Inferior parietal cortex (tissue), 1 donor: ENCODE measurements around the gene RBAK.
A peak's percentile ranks its signal among the peaks of the same experiment; 100 is the strongest.
"Not testable (repeated sequence)": the region's sequence is repeated elsewhere in the genome, so short reads cannot be mapped to it uniquely, and the experiment has no call there.

Source experiments
- DNase-seq: peaks from one replicate; pipeline ENCODE4 v3.0.0-alpha.2; 2016; ENCODE audit errors: extremely low spot score

The RBAK gene

DNA sequence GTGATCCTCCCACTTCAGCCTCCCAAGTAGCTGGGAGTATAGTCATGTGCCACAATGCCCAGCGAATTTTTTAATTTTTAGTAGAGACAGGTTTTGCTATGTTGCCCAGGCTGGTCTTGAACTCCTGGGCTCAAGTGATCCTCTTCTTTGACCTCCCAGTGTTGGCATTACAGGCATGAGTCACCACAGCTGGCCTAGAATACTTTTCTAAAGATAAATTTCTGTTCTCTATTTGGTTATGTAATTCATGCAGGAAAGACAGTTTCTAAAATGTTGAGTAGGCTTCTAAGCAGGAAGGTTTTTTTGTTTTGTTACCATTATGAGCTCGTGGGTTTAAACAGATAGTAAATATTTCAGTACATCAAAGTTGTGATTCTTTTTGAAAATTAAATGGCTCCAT lies 5.0 kb downstream of the RBAK start:
- DNase-seq: no peak

DNA sequence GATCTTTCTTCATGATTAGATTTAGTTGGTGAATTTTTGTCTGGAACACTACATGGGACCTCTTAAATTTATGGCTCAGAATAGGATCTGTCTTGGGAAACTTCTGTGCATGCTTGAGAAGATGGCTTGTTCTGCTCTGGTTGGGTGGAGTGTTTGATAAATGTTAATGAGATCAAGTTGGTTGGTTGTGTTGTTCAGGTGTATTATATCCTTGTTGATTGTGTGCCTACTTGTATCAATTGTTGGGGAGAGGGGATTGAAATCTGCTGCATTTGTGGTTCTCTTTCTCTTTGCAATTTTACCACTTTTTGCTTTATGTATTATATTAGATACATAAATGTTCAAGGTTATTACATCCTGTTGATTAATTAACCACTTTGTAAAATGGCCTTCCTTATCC lies 6.1 kb downstream of the RBAK start:
- DNase-seq: not testable (repeated sequence)

- DNase-seq: no peak
Observed at GRCh38 chr7:5053175-5053574, 7.5 kb downstream of the RBAK start.

GRCh38 chr7:5063698-5064097 lies 18.0 kb downstream of the RBAK start:
- no peak for DNase-seq

- no peak for DNase-seq
Observed at GRCh38 chr7:5064391-5065106, 18.9 kb downstream of the RBAK start.

- no peak for DNase-seq
Observed at GRCh38 chr7:5065107-5065407, 19.4 kb downstream of the RBAK start.

DNA sequence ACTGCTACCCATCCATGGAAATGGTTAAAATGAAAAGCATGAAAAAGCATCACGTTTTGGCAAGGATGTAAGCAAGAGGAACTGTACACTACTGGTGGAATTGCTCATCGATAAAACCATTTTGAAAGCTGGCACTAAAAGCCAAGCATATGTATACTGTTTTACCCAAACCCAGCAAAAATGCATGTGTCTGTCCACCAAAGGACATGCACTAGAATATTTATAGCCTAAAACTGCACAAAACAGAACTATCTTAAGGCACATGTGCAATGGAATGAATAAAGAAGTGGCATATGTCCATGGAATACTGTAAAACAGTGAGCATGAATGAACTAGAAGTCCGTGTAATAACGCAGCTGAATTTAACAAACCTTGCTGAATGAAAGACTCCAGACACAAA lies 22.9 kb downstream of the RBAK start:
- DNase-seq: no peak

GRCh38 chr7:5070206-5070605 lies 24.5 kb downstream of the RBAK start:
- no peak for DNase-seq

DNA sequence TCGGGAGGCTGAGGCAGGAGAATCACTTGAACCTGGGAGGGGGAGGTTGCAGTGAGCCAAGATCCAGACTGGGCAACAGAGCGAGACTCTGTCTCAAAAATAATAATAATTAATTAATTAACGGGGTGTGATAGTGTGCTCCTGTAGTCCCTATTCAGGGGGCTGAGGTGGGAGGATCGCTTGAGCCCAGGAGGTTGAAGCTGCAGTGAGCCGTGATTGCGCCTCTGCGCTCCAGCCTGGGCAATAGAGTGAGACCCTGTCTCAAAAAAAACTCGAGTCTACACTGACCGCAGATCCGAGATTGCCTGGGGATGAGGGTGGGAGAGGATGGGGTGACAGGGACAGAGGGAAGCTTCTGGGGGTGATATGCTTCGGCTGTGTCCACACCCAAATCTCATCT lies 29.5 kb downstream of the RBAK start:
- DNase-seq: not testable (repeated sequence)

DNA sequence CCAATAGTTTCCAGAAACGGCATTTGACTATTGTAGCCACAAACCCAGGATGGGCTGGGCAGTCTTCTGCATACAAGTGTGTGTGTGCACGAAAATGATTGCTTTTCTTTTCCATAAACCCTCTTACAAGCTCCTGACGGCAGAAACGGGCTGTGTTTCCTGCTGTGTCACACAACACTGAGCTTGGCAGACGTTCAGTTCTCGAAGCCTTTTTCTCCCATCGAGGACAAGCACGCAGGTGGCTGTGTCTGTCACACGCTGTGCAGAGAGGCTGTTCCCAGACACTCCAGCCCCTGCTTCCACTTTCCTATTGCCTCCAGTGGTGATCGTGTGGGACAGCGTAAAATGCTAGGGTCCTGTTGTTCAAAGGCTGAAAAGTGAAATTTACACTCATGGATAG lies 32.1 kb downstream of the RBAK start:
- DNase-seq: peak; percentile 21

- no peak for DNase-seq
Observed at GRCh38 chr7:5082806-5083205, 37.1 kb downstream of the RBAK start.

DNA sequence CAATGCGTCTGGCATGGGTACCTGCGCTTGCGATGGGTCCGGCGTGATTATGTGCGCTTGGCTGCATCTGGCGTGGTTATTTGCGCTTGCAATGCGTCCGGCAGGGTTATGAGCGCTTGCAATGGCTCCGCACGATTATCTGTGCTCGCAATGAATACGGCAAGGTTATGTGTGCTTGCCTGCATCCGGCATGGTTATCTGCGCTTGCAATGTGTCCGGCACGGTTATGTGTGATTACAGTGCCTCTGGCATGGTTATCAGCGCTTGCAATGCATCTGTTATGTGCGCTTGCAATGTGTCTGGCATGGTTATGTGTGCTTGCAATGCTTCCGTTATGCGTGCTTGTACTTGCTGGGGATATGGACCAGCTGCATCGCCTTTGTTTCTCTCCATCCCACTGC lies 37.7 kb downstream of the RBAK start:
- no peak for DNase-seq

DNA sequence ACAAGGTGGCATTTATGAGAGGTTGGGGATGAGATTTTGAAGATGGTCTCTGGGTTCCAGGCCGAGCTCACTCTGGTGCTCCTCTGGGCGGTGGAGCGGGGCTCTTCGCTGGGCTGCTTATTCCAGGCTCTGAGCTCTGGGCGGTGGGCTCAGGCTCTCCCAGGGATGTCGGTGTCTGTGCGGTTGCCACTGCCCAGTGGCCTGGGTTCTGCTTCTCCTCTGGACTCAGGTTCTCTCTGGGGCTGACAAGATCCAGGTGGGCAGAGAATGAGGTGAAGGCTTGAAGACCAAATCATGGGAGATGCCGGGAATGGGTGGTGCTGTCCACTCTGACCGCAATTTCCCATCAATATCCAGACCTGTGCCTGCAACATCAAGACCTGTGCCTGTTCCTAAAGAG lies 40.6 kb downstream of the RBAK start:
- no peak for DNase-seq

DNA sequence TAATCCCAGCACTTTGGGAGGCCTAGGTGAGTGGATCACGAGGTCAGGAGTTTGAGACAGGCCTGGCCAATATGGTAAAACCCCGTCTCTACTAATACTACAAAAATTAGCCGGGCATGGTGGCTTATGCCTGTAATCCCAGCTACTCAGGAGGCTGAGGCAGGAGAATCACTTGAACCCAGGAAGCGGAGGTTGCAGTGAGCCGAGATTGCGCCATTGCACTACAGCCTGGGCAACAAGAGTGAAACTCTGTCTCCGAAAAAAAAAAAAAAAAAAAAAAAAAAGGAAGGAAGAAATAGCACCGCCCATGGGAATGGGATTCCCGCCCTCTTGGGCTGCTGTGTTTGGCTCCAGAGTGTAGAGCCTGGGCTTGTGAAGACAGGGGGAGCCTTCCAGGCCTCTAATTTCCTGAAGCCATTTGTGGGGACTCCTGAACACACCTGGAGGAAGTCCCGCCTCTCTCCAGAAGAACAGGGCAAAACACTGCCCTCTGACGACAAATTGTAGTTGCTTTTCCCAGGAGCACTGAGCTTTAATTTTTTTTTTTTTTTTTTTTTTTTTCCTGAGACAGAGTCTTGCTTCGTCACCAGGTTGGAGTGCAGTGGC lies 42.7 kb downstream of the RBAK start:
- not testable (repeated sequence) for DNase-seq

GRCh38 chr7:5088906-5089305 lies 43.2 kb downstream of the RBAK start:
- DNase-seq: no peak

- no peak for DNase-seq
Observed at GRCh38 chr7:5093948-5094347, 48.3 kb downstream of the RBAK start.

DNA sequence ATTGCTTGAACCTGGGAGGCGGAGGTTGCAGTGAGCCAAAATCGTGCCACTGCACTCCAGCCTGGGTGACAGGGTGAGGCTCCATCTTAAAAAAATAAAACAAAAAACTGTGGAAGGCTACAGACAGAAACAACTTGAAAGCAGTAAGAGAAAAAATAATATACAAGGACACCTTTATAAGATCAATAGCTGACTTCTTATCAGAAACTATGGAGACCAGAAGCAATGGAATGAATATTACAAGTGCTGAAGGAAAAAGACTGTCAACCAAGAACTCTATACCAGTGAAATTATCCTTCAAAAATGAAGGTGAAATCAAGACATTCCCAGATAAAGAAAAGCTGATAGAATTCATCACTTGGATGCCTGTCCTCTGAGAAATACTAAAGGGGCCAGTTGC lies 49.0 kb downstream of the RBAK start:
- DNase-seq: no peak

GRCh38 chr7:5116359-5116758 lies 70.7 kb downstream of the RBAK start:
- DNase-seq: no peak

GRCh38 chr7:5117095-5117970 lies 71.7 kb downstream of the RBAK start:
- no peak for DNase-seq
